HFFc6 (cell line): Measurements from ENCODE around the gene CIROP. TPM values are rescaled to one million over a fixed set of nuclear protein-coding genes. Genes with fewer than 3 reads are reported as not detected.

Experiments
- DNase-seq: peaks from one replicate; pipeline ENCODE4 v3.0.0-alpha.2; 2018
- H3K27ac Mint-ChIP-seq: 2 replicates; pipeline ENCODE4 v1.8.0; 2020; ENCODE audit warnings: mild to moderate bottlenecking, mixed read lengths
- H3K27me3 Mint-ChIP-seq: 2 replicates; pipeline ENCODE4 v1.8.0; 2021; ENCODE audit warnings: mild to moderate bottlenecking, moderate library complexity, mixed read lengths; ENCODE audit not compliant: insufficient read depth
- H3K36me3 Mint-ChIP-seq: 2 replicates; pipeline ENCODE4 v1.8.0; 2021; ENCODE audit warnings: low read depth, mixed read lengths
- H3K4me1 Mint-ChIP-seq: 2 replicates; pipeline ENCODE4 v1.8.0; 2020; ENCODE audit warnings: low read depth, mixed read lengths
- H3K4me3 Mint-ChIP-seq: 2 replicates; pipeline ENCODE4 v1.8.0; 2020; ENCODE audit warnings: mild to moderate bottlenecking, moderate library complexity, mixed read lengths
- H3K9me3 Mint-ChIP-seq: 2 replicates; pipeline ENCODE4 v1.8.0; 2020; ENCODE audit warnings: mild to moderate bottlenecking, mixed read lengths
- total RNA-seq, 6 experiments: library from RNA; stranded (reverse); fragmentation: NEBNext Ultra II Directional; extraction: Animal tissue kit (Norgen Biotek cat#: 25700); gene quantifications; 2 replicates in 1 of 6; 3 replicates in 5 of 6; pipeline ENCODE4 v1.2.3, GENCODE V29; 2021
- TF ChIP-seq, protein P1 (sequence below): fragments of 200-600 bp; sonication (generic); IDR thresholded peaks from 2 replicates; pipeline ENCODE4 v1.5.0; 2021; ENCODE audit warnings: antibody characterized with exemption, mild to moderate bottlenecking

CIROP gene
- total RNA-seq, 6 experiments from 2014 or later: not detected

DNA sequence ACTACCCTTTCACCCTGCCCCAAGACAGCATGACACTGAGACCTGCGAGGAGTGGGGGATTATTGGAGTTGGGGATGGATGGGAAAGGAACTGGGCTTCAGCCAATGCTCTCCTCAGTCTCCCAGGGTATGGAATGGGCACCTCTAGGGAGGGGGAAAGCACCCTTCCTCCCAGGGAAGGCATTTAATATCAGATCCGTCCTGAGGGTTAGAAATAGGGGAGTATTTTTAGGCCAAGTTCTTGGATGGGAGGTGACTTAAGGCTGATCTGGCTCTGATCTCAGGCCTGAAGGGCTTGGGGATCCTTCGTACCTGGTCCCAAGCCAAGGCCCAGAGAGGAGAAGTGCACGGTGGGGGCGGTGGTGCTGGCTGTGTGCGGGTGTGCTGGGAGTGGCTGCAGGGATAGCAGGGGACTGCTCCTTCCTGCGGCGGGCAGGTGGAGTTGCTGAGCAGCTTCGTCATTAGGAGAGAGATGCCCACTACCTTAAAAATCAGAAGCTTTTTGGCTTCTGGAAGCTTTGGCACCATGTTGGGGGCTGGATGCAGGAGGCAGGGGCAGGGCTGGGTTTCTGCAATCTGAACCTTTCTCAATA, 21.2 kb upstream of the CIROP start:
- TF ChIP-seq, protein P1, sequence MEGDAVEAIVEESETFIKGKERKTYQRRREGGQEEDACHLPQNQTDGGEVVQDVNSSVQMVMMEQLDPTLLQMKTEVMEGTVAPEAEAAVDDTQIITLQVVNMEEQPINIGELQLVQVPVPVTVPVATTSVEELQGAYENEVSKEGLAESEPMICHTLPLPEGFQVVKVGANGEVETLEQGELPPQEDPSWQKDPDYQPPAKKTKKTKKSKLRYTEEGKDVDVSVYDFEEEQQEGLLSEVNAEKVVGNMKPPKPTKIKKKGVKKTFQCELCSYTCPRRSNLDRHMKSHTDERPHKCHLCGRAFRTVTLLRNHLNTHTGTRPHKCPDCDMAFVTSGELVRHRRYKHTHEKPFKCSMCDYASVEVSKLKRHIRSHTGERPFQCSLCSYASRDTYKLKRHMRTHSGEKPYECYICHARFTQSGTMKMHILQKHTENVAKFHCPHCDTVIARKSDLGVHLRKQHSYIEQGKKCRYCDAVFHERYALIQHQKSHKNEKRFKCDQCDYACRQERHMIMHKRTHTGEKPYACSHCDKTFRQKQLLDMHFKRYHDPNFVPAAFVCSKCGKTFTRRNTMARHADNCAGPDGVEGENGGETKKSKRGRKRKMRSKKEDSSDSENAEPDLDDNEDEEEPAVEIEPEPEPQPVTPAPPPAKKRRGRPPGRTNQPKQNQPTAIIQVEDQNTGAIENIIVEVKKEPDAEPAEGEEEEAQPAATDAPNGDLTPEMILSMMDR: no peak
- Mint-ChIP-seq H3K36me3 (peaks cover 11% of the 10 kb centered on the region), H3K27me3 (no peaks in the 10 kb centered on the region; the same call in none of the 2 replicates), H3K4me3 (no peak overlapping the region), H3K27ac (no peak overlapping the region), H3K4me1 (peaks cover 43% of the 10 kb centered on the region), H3K9me3 (no peaks in the 10 kb centered on the region)
- DNase-seq: no peak

DNA sequence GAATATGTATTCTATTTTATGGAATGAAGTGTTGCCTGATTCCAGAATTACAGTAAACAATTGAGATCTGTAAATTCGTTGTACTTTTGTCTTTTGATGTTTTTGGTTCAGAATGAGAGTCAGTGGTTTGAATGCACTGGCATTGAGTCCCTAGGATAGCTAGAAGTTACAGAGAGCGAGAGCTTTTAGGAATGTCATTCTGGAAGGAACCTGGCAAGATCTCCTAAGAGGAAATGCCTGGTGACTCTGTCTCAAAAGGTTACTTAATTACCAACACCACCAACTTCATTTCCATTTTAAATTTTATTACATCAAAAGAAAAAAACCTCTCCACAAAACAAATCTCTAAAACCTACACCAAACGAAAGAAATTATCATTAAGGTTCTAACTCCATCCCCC, 20.2 kb upstream of the CIROP start:
- H3K9me3 Mint-ChIP-seq: no peaks in the 10 kb centered on the region
- H3K4me3 Mint-ChIP-seq: no peak overlapping the region
- H3K36me3 Mint-ChIP-seq: peaks cover 11% of the 10 kb centered on the region
- no peak overlapping the region for H3K27ac Mint-ChIP-seq
- DNase-seq: no peak
- no peaks in the 10 kb centered on the region; the same call in none of the 2 replicates for H3K27me3 Mint-ChIP-seq
- H3K4me1 Mint-ChIP-seq: peaks cover 47% of the 10 kb centered on the region
- TF ChIP-seq, protein P1: no peak

DNA sequence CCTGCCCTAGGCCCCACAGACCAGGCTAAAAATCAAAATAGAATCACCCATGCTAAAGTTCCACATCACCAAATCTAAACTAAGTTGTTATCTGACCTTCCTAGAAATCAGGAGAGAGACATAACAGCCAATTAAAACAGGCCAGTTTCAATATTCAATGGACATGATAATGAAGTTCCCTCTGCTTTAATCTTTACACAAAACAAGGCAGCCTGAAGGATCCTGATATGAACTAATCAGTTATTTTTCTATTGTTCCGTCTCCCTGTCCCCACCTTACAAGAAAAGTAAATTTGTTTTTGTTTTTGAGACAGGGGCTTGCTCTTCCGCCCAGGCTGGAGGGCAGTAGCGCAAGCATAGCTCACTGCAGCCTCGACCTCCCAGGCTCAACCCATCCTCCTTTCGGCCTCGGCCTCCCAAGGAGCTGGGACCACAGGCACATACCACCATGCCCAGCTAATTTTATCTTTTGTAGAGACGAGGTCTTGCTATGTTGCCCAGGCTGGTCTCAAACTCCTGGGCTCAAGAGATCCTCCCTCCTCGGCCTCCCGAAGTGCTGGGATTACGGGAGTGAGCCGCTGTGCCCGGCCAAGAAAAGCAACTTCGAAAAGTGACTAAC, 19.7 kb upstream of the CIROP start:
- H3K27me3 Mint-ChIP-seq: no peaks in the 10 kb centered on the region; the same call in none of the 2 replicates
- H3K27ac Mint-ChIP-seq: no peak overlapping the region
- peaks cover 11% of the 10 kb centered on the region for H3K36me3 Mint-ChIP-seq
- peaks cover 49% of the 10 kb centered on the region for H3K4me1 Mint-ChIP-seq
- TF ChIP-seq, protein P1: no peak
- H3K4me3 Mint-ChIP-seq: no peak overlapping the region
- no peak for DNase-seq
- H3K9me3 Mint-ChIP-seq: no peaks in the 10 kb centered on the region

DNA sequence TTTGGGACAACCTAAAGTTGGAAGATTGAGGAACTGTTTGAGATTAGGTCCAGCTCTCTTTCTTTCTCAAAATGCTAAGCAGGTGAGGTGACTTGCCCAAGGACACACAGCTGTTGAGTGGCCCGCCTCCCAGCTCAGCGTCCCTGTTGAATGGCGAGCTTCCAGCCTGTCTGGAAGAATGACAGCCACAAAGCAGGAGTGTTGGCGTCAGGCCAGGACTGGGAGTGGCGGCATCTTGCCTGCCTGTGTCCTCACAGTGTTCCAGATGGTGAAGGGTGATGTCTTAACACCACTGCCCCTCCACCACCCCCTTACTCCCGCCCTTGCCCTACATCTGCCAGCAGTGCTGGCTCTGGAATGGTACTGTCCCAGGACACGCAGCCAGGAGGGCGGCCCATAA, 18.6 kb upstream of the CIROP start:
- Mint-ChIP-seq H3K27ac (no peak overlapping the region), H3K4me1 (peaks cover 56% of the 10 kb centered on the region), H3K9me3 (no peaks in the 10 kb centered on the region), H3K27me3 (no peaks in the 10 kb centered on the region; the same call in 1 of the 2 replicates), H3K4me3 (no peak overlapping the region), H3K36me3 (peaks cover 6% of the 10 kb centered on the region)
- TF ChIP-seq, protein P1: no peak
- DNase-seq: no peak

DNA sequence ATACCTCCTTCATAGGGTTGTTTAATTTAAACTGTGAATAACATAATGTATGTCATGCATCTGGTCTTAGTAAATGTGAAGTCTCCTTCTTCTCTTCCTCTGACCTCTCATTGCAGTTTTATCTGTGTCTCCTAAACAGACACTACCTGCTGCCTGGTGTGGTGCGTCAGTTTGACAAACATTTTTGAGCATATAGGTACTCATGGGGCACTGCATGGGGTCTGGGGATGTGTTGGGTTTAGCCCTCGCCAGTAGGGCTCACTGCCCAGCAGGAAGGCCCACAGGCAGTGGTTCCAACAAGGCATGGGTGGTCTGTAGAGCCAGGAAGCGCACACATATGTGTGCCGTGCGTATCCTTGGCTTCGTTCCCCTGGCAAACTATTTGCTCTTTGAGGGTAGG, 17.3 kb upstream of the CIROP start:
- Mint-ChIP-seq H3K4me3 (no peak overlapping the region), H3K4me1 (peaks cover 56% of the 10 kb centered on the region), H3K9me3 (no peaks in the 10 kb centered on the region), H3K27ac (no peak overlapping the region), H3K27me3 (peaks cover 2% of the 10 kb centered on the region), H3K36me3 (no peaks in the 10 kb centered on the region)
- TF ChIP-seq, protein P1: no peak
- no peak for DNase-seq
